Measurements from ENCODE around the gene SALL1. TPM values are rescaled to one million over a fixed set of nuclear protein-coding genes. Genes with fewer than 3 reads are reported as not detected.

SALL1 gene
- total and polyA plus RNA-seq, 9 of the 15 experiments (the other 6 are each of a cell fraction or from before 2014, with no cell fraction given): not detected

- Histone ChIP-seq H3K27ac (ENCODE audit: extremely low read depth, low read depth, low read length) (no peak overlapping the region), H3K27me3 (ENCODE audit: control insufficient read depth in 2 of 2, insufficient read depth in 2 of 2, low read length in 2 of 2) (peaks cover 0 to 13% of the 10 kb centered on the region in 2 experiments; a peak in 1 of 5 replicates), H3K9me1 (ENCODE audit: control insufficient read depth, insufficient read depth, low read length) (no peaks in the 10 kb centered on the region), H3K9ac (ENCODE audit: insufficient read depth in 1 of 2, low read depth in 2 of 2, low read length in 2 of 2) (no peak overlapping the region), H3K79me2 (ENCODE audit: control insufficient read depth, insufficient read depth, low read length) (no peaks in the 10 kb centered on the region), H3K36me3 (ENCODE audit: control insufficient read depth, insufficient read depth, low read length) (no peaks in the 10 kb centered on the region), H3K4me1 (replicated peaks in 1 of 2; ENCODE audit: control insufficient read depth in 2 of 2, insufficient read depth in 2 of 2, low read length in 2 of 2) (no peaks in the 10 kb centered on the region; a peak in 1 of 5 replicates), H3K4me2 (ENCODE audit: insufficient read depth, low read length) (no peak overlapping the region), H4K20me1 (replicated peaks; ENCODE audit: control insufficient read depth, insufficient read depth, low read length) (no peaks in the 10 kb centered on the region), H3K9me3 (replicated peaks; ENCODE audit: control insufficient read depth, insufficient read depth, low read depth, low read length) (no peaks in the 10 kb centered on the region), H2AFZ (ENCODE audit: low read depth, low read length) (no peak overlapping the region), H3K4me3 (no peak overlapping the region)
- intact Hi-C loops (cut with micrococcal nuclease): no loop called here
- POLR2A ChIA-PET: no interaction called here
- BruUV-seq (replicated peaks): no TSS peak
- CTCF ChIA-PET (ENCODE audit: low intra/inter-chr PET ratio): no interaction called here
- in situ Hi-C loops (cut with MboI): no loop called here
- no peak for FAIRE-seq
- no peak for ATAC-seq
- 3% methylated on average over 3 of the region's 3 CpGs for WGBS (ENCODE audit: insufficient coverage, low coverage, missing lambda C conversion rate)
- DNase-seq (ENCODE audit: extremely low read depth in 1 of 4, low spot score in 3 of 4): no peak
- TF ChIP-seq RNF219 (CRISPR knock-in tag; IDR thresholded peaks at IDR 0.05) (no peak), C11orf30 (IDR thresholded peaks at IDR 0.05; ENCODE audit: low read depth) (no peak), EP300 (IDR thresholded peaks at IDR 0.05; ENCODE audit: low read length) (no peak), CHD1 (IDR thresholded peaks at IDR 0.05; ENCODE audit: low read length) (no peak), SRSF3 (IDR thresholded peaks at IDR 0.05; ENCODE audit: insufficient read depth, low read length) (no peak), IRF1 (CRISPR knock-in tag; IDR thresholded peaks at IDR 0.05; ENCODE audit: borderline replicate concordance) (no peak), NR3C1 (CRISPR knock-in tag; IDR thresholded peaks at IDR 0.05) (no peak), ZNF134 (CRISPR knock-in tag; conservative IDR thresholded peaks at IDR 0.05) (no peak), AFF1 (IDR thresholded peaks at IDR 0.05; ENCODE audit: low read depth in 1 of 2, partially characterized antibody in 2 of 2) (no peak), CREB3L1 (IDR thresholded peaks at IDR 0.05; ENCODE audit: borderline replicate concordance, low read depth) (no peak), SMAD3 (CRISPR knock-in tag; conservative IDR thresholded peaks at IDR 0.05) (no peak), ZKSCAN8 (CRISPR knock-in tag; IDR thresholded peaks at IDR 0.05) (no peak), POLR3G (IDR thresholded peaks at IDR 0.05; ENCODE audit: extremely low read depth, insufficient read length, insufficient replicate concordance) (no peak)
These were observed 3.0 kb downstream of the SALL1 start for GRCh38 chr16:51147776-51148677.

All from K562 (cell line).